A673 (cell line): ENCODE data around the gene ANXA4. TPM values are rescaled to one million over a fixed set of nuclear protein-coding genes. Genes with fewer than 3 reads are reported as not detected.

ENCODE experiments used
- BruUV-seq: library from RNA; stranded (reverse); fragments of 400-500 nt; replicated peaks from 2 replicates; lab custom pipeline; 2021; lab: Mats Ljungman, UMichigan
- CTCF ChIA-PET: fragments of 300-600 bp; sonication (Branson Sonifier 250); formaldehyde crosslinking; loops from one replicate; lab custom pipeline; 2022; ENCODE audit warnings: antibody characterized with exemption; lab: Charles Lee
- POLR2A ChIA-PET: fragments of 300-600 bp; sonication (Branson Sonifier 250); formaldehyde crosslinking; loops from one replicate; lab custom pipeline; 2022; ENCODE audit warnings: antibody characterized with exemption; ENCODE audit not compliant: low non-redundant PET; lab: Charles Lee
- DNase-seq: peaks from one replicate; pipeline ENCODE4 v3.0.0-alpha.2; 2015; ENCODE audit warnings: low spot score
- H3K27ac ChIP-seq: fragments of 200-600 bp; sonication (generic); 2 replicates; pipeline ENCODE4 v1.5.1; 2016; ENCODE audit warnings: mixed run types, low read depth, mild to moderate bottlenecking, mixed read lengths, antibody characterized with exemption, low read length; ENCODE audit not compliant: poor library complexity, severe bottlenecking
- H3K27me3 ChIP-seq: fragments of 200-600 bp; sonication (generic); replicated peaks from 2 replicates; pipeline ENCODE4 v1.6.1; 2017; ENCODE audit warnings: mixed run types, low read depth, mild to moderate bottlenecking, mixed read lengths, antibody characterized with exemption, low read length; ENCODE audit not compliant: insufficient read depth, poor library complexity
- H3K36me3 ChIP-seq: fragments of 200-600 bp; sonication (generic); 2 replicates; pipeline ENCODE4 v1.6.1; 2016; ENCODE audit warnings: mixed run types, mild to moderate bottlenecking, mixed read lengths, antibody characterized with exemption, low read length; ENCODE audit not compliant: insufficient read depth, poor library complexity, severe bottlenecking
- H3K4me1 ChIP-seq: fragments of 200-600 bp; sonication (generic); 2 replicates; pipeline ENCODE4 v1.6.1; 2017; ENCODE audit warnings: mixed run types, mild to moderate bottlenecking, mixed read lengths, antibody characterized with exemption, low read length; ENCODE audit not compliant: insufficient read depth, poor library complexity, severe bottlenecking
- H3K4me3 ChIP-seq: fragments of 200-600 bp; sonication (generic); 2 replicates; pipeline ENCODE4 v1.5.1; 2016; ENCODE audit warnings: low read depth, mixed run types, mild to moderate bottlenecking, mixed read lengths, low read length; ENCODE audit not compliant: poor library complexity, severe bottlenecking
- H3K9me3 ChIP-seq: fragments of 200-600 bp; sonication (generic); 2 replicates; pipeline ENCODE4 v1.6.1; 2016; ENCODE audit warnings: mixed run types, low read depth, mild to moderate bottlenecking, mixed read lengths, antibody characterized with exemption, low read length; ENCODE audit not compliant: poor library complexity, severe bottlenecking
- EZH2 ChIP-seq: fragments of 200-600 bp; sonication (generic); IDR thresholded peaks from 2 replicates; pipeline ENCODE4 v1.6.1; 2017; ENCODE audit warnings: borderline replicate concordance, low read depth, mild to moderate bottlenecking, mixed read lengths, antibody characterized with exemption, low read length; ENCODE audit not compliant: poor library complexity, severe bottlenecking
- intact Hi-C: fragments of 100-400 bp; cut with micrococcal nuclease; formaldehyde crosslinking; loops from one replicate; pipeline ENCODE4 v1.10.0; 2022; ENCODE audit not compliant: unreplicated experiment
- total RNA-seq: library from RNA; stranded (reverse); gene quantifications from 2 replicates; pipeline ENCODE4 v1.2.3, GENCODE V29; 2021
- TF ChIP-seq, protein P1 (sequence below): fragments of 300-800, 200-600 bp; sonication (generic); conservative IDR thresholded peaks from 2 replicates; pipeline ENCODE4 v1.5.1; 2017; ENCODE audit warnings: low read depth, mild to moderate bottlenecking, antibody characterized with exemption, low read length, moderate library complexity, mixed read lengths

Gene ANXA4
- total RNA-seq, 1 experiment from 2014 or later = 5.1 TPM

GRCh38 chr2:69703189-69703588 is 38.7 kb upstream of the ANXA4 start:
- ChIA-PET POLR2A (no interaction called here), CTCF (interaction anchor here (1.5 kb wide), 1 partner anchor 22 kb away, joined by 3 read pairs; no protein-coding TSS in a partner anchor)
- Histone ChIP-seq H3K27me3 (no peaks in the 10 kb centered on the region), H3K36me3 (no peaks in the 10 kb centered on the region), H3K4me1 (no peaks in the 10 kb centered on the region), H3K4me3 (no peak overlapping the region), H3K9me3 (no peaks in the 10 kb centered on the region), H3K27ac (no peak overlapping the region)
- DNase-seq = no peak
- intact Hi-C loops = no loop called here
- TF ChIP-seq, protein P1, sequence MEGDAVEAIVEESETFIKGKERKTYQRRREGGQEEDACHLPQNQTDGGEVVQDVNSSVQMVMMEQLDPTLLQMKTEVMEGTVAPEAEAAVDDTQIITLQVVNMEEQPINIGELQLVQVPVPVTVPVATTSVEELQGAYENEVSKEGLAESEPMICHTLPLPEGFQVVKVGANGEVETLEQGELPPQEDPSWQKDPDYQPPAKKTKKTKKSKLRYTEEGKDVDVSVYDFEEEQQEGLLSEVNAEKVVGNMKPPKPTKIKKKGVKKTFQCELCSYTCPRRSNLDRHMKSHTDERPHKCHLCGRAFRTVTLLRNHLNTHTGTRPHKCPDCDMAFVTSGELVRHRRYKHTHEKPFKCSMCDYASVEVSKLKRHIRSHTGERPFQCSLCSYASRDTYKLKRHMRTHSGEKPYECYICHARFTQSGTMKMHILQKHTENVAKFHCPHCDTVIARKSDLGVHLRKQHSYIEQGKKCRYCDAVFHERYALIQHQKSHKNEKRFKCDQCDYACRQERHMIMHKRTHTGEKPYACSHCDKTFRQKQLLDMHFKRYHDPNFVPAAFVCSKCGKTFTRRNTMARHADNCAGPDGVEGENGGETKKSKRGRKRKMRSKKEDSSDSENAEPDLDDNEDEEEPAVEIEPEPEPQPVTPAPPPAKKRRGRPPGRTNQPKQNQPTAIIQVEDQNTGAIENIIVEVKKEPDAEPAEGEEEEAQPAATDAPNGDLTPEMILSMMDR = no peak
- TF ChIP-seq EZH2 = no peak
- no TSS peak for BruUV-seq

GRCh38 chr2:69704446-69704845 is 37.5 kb upstream of the ANXA4 start:
- no peak overlapping the region for H3K27ac ChIP-seq
- no peaks in the 10 kb centered on the region for H3K27me3 ChIP-seq
- no peaks in the 10 kb centered on the region for H3K4me1 ChIP-seq
- no peak for DNase-seq
- intact Hi-C loops = no loop called here
- TF ChIP-seq EZH2 = no peak
- TF ChIP-seq, protein P1 = no peak
- no peaks in the 10 kb centered on the region for H3K9me3 ChIP-seq
- BruUV-seq = no TSS peak
- no peaks in the 10 kb centered on the region for H3K36me3 ChIP-seq
- H3K4me3 ChIP-seq = no peak overlapping the region
- ChIA-PET CTCF (interaction anchor here (1.5 kb wide), 1 partner anchor 20 kb away, joined by 3 read pairs; no protein-coding TSS in a partner anchor), POLR2A (no interaction called here)

- Histone ChIP-seq H3K4me1 (no peaks in the 10 kb centered on the region), H3K36me3 (no peaks in the 10 kb centered on the region), H3K27me3 (no peaks in the 10 kb centered on the region), H3K9me3 (no peaks in the 10 kb centered on the region), H3K27ac (no peak overlapping the region), H3K4me3 (no peak overlapping the region)
- BruUV-seq = no TSS peak
- intact Hi-C loops = no loop called here
- TF ChIP-seq, protein P1 = no peak
- TF ChIP-seq EZH2 = no peak
- ChIA-PET POLR2A (no interaction called here), CTCF (no interaction called here)
- no peak for DNase-seq
Measured at GRCh38 chr2:69709290-69709689, 32.6 kb upstream of the ANXA4 start.
